Endothelial cell of umbilical vein (primary cell): Measurements from ENCODE around the gene SEPTIN10. TPM values are rescaled to one million over a fixed set of nuclear protein-coding genes. Genes with fewer than 3 reads are reported as not detected.

Source experiments
- BruUV-seq: library from RNA; stranded (reverse); fragments of 400-500 nt; replicated peaks from 2 replicates; lab custom pipeline; 2021; lab: Mats Ljungman, UMichigan
- CTCF ChIA-PET: fragments of 300-600, 350-600 bp; sonication (Branson Sonifier 250); formaldehyde crosslinking; loops from one replicate; lab custom pipeline; 2021; ENCODE audit warnings: antibody characterized with exemption, inconsistent platforms; lab: Charles Lee
- POLR2A ChIA-PET: fragments of 300-600, 350-600 bp; sonication (Branson Sonifier 250); formaldehyde crosslinking; loops from one replicate; lab custom pipeline; 2021; ENCODE audit warnings: antibody characterized with exemption, inconsistent platforms; lab: Charles Lee
- DNase-seq: peaks from one replicate; pipeline ENCODE4 v3.0.0-alpha.2; 2011; ENCODE audit warnings: low read depth, low spot score
- FAIRE-seq: peaks from 2 replicates; lab custom pipeline; 2011; peaks lifted over from hg19 to GRCh38; lab: Jason Lieb, UNC
- H2AFZ ChIP-seq: 2 replicates; pipeline ENCODE4 v1.6.0; 2012; ENCODE audit warnings: low read depth, low read length, control low read depth, inconsistent platforms
- H3K27ac ChIP-seq: 2 replicates; pipeline ENCODE4 v1.5.1; 2011; ENCODE audit warnings: low read depth, mild to moderate bottlenecking, control low read depth, low read length, moderate library complexity; ENCODE audit not compliant: insufficient read depth
- H3K27me3 ChIP-seq, 2 experiments: 2 replicates each; pipeline versions ENCODE4 v1.6.0 to v1.6.1; 2011; ENCODE audit warnings: low read length in 2 of 2, mixed read lengths in 1 of 2; ENCODE audit not compliant: control insufficient read depth in 2 of 2, insufficient read depth in 2 of 2
- H3K36me3 ChIP-seq, 2 experiments: 2 replicates in 1 of 2; 3 replicates in 1 of 2; pipeline ENCODE4 v1.5.1; 2011; ENCODE audit warnings: low read length in 2 of 2, mild to moderate bottlenecking in 1 of 2, moderate library complexity in 1 of 2; ENCODE audit not compliant: control insufficient read depth in 2 of 2, insufficient read depth in 2 of 2; ENCODE audit errors: extremely low read depth in 1 of 2
- H3K4me1 ChIP-seq: 3 replicates; pipeline ENCODE4 v1.5.1; 2011; ENCODE audit warnings: mild to moderate bottlenecking, low read length; ENCODE audit not compliant: control insufficient read depth, insufficient read depth; ENCODE audit errors: extremely low read depth
- H3K4me2 ChIP-seq: 2 replicates; pipeline ENCODE4 v1.6.1; 2011; ENCODE audit warnings: low read length, control low read depth, mixed read lengths; ENCODE audit not compliant: insufficient read depth
- H3K4me3 ChIP-seq, 3 experiments: fragments of 200-600 bp in 1 of 3; sonication (generic), shearing (Covaris generic) in 1 of 3; replicated peaks in 1 of 3; 2 replicates each; pipeline ENCODE4 v1.5.1; 2011 to 2016; ENCODE audit warnings: control low read depth in 3 of 3, low read length in 3 of 3, mild to moderate bottlenecking in 2 of 3, inconsistent platforms in 1 of 3, low read depth in 1 of 3, moderate library complexity in 1 of 3; ENCODE audit not compliant: insufficient read depth in 1 of 3
- H3K79me2 ChIP-seq: 2 replicates; pipeline ENCODE4 v1.6.0; 2012; ENCODE audit warnings: low read length, inconsistent platforms; ENCODE audit not compliant: control insufficient read depth, insufficient read depth
- H3K9ac ChIP-seq: replicated peaks from 2 replicates; pipeline ENCODE3; 2011; ENCODE audit warnings: low read length, control low read depth; ENCODE audit not compliant: insufficient read depth; ENCODE audit errors: extremely low read depth
- H3K9me1 ChIP-seq: replicated peaks from 3 replicates; pipeline ENCODE4 v1.6.0; 2011; ENCODE audit warnings: mild to moderate bottlenecking, low read length; ENCODE audit not compliant: control insufficient read depth, insufficient read depth; ENCODE audit errors: extremely low read depth
- H3K9me3 ChIP-seq: replicated peaks from 2 replicates; pipeline ENCODE4 v1.5.1; 2012; ENCODE audit warnings: low read length, inconsistent platforms; ENCODE audit not compliant: control insufficient read depth, insufficient read depth
- H4K20me1 ChIP-seq: replicated peaks from 2 replicates; pipeline ENCODE3; 2011; ENCODE audit warnings: mild to moderate bottlenecking, low read length; ENCODE audit not compliant: control insufficient read depth, insufficient read depth; ENCODE audit errors: extremely low read depth
- EZH2 ChIP-seq: IDR thresholded peaks from 2 replicates; pipeline ENCODE4 v1.6.1; 2012; ENCODE audit warnings: borderline replicate concordance, low read depth, mild to moderate bottlenecking, moderate library complexity, low read length, inconsistent platforms; ENCODE audit not compliant: severe bottlenecking
- FOS ChIP-seq: IDR thresholded peaks from 2 replicates; pipeline ENCODE4 v1.6.1; 2011; ENCODE audit warnings: mild to moderate bottlenecking, low read length, moderate library complexity, borderline replicate concordance; ENCODE audit not compliant: insufficient read depth
- GATA2 ChIP-seq: IDR thresholded peaks from 2 replicates; pipeline ENCODE4 v1.7.0; 2011; ENCODE audit warnings: low read depth, mild to moderate bottlenecking, moderate library complexity, mixed read lengths, low read length; ENCODE audit not compliant: insufficient read length, insufficient read depth
- JUN ChIP-seq: IDR thresholded peaks from 2 replicates; pipeline ENCODE4 v1.6.1; 2011; ENCODE audit warnings: borderline replicate concordance, low read depth; ENCODE audit not compliant: insufficient read length, insufficient read depth
- MYC ChIP-seq: IDR thresholded peaks from one replicate; pipeline ENCODE4 v1.6.1; 2011; ENCODE audit warnings: mild to moderate bottlenecking, low read depth, low read length
- POLR2A ChIP-seq: IDR thresholded peaks from 2 replicates; pipeline ENCODE4 v1.6.1; 2012; ENCODE audit warnings: low read depth, mild to moderate bottlenecking, control low read depth, low read length
- POLR2AphosphoS5 ChIP-seq: IDR thresholded peaks from 2 replicates; pipeline ENCODE4 v1.6.1; 2012; ENCODE audit warnings: low read depth, mild to moderate bottlenecking, control low read depth, low read length, moderate library complexity; ENCODE audit not compliant: insufficient read depth
- dilution Hi-C: fragments of 300-500 bp; cut with MboI; formaldehyde crosslinking; loops from one replicate; pipeline ENCODE4 v1.15.0; 2019; ENCODE audit warnings: low sequenced_read_pairs; ENCODE audit not compliant: extremely low pct_ligation_motif_present
- intact Hi-C: fragments of 100-400 bp; cut with micrococcal nuclease; formaldehyde crosslinking; loops from one replicate; pipeline ENCODE4 v1.10.0; 2022
- polyA plus RNA-seq, 4 experiments: library from polyadenylated mRNA; depleted of rRNA in 3 of 4; stranded (reverse) in 3 of 4; unstranded in 1 of 4; fragments of >200 nt; gene quantifications; 2 replicates each; pipeline versions ENCODE4 v1.2.1 to v1.2.3, GENCODE V29; 2011 to 2012; ENCODE audit warnings: missing spikeins in 1 of 4
- total RNA-seq: library from RNA; stranded (reverse); gene quantifications from 2 replicates; pipeline ENCODE4 v1.2.3, GENCODE V29; 2021
- TF ChIP-seq, protein P1 (sequence below): IDR thresholded peaks from 2 replicates; pipeline ENCODE4 v1.6.1; 2011; ENCODE audit not compliant: insufficient read depth, insufficient read length
- TF ChIP-seq, protein P2 (sequence below), 2 donors: IDR thresholded peaks; 1 replicate in 1 of 2; 2 replicates in 1 of 2; pipeline ENCODE4 v1.5.1; 2011; ENCODE audit warnings: low read length in 2 of 2, mild to moderate bottlenecking in 2 of 2, moderate library complexity in 2 of 2, control low read depth in 1 of 2, inconsistent platforms in 1 of 2, low read depth in 1 of 2; ENCODE audit not compliant: insufficient read depth in 1 of 2; ENCODE audit errors: extremely low read depth in 1 of 2

The SEPTIN10 gene
- total and polyA plus RNA-seq, 2 donors (not counting 3 experiments of a cell fraction or from before 2014, with no cell fraction given) = 26.1 to 121 TPM

DNA sequence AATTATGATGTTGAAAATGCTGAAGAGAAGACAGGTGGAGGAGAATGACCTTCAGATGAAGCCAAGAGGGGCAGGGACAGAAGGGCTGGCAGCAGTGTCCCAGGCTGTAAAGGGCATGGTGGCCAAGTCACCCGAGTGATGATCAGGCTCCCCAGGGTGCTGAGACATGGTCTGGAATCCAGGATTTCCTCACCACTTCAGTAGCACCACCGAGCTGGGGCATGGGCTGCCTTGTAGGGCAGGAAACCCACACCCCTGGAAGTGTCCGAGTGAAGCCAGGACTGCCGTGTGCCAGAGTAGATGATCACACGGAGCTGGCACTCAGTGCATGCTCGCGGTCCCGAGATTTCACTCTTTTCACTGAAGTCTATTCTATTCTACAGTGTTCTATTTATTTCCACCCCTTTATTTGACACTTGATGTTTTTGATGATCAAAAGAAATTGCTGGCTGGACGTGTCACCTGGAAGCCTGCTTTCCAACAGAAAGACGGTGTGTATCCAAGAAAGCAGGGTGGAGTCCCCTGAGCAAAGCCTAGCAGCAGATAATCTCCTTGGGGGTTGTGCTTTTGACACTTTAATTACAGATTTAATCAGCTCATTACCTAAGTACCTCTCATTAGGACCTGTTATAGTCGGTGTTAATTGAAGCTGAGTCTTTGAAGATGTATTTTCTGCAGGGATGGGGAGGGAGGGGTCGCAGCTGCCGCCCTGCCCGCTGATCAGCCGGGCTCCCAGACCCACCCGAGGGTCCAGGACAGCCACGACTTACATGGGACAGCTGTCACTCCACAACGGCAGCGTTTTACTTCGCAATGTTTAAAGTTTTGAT lies 92.3 kb downstream of the SEPTIN10 start:
- Histone ChIP-seq H3K79me2 (no peaks in the 10 kb centered on the region), H3K9me3 (no peaks in the 10 kb centered on the region), H4K20me1 (no peaks in the 10 kb centered on the region), H3K4me1 (no peaks in the 10 kb centered on the region), H3K36me3 (no peaks in the 10 kb centered on the region), H3K4me2 (no peak overlapping the region), H2AFZ (no peak overlapping the region), H3K27me3 (no peaks in the 10 kb centered on the region), H3K9me1 (no peaks in the 10 kb centered on the region), H3K4me3 (no peak overlapping the region), H3K27ac (no peak overlapping the region), H3K9ac (no peak overlapping the region)
- CTCF ChIA-PET = interaction anchor here (1.0 to 1.5 kb wide), 3 partner anchors 9 to 191 kb away, joined by 3 to 4 read pairs (median 3); no protein-coding TSS in a partner anchor
- POLR2A ChIA-PET = no interaction called here
- DNase-seq (no peak), FAIRE-seq (no peak)
- BruUV-seq = no TSS peak
- dilution Hi-C loops (no loop called here), intact Hi-C loops (no loop called here)
- no peak for TF ChIP-seq JUN
- no peak for TF ChIP-seq POLR2A
- no peak for TF ChIP-seq FOS
- no peak for TF ChIP-seq GATA2
- TF ChIP-seq POLR2AphosphoS5 = no peak
- TF ChIP-seq EZH2 = no peak
- TF ChIP-seq, protein P1, sequence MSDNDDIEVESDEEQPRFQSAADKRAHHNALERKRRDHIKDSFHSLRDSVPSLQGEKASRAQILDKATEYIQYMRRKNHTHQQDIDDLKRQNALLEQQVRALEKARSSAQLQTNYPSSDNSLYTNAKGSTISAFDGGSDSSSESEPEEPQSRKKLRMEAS = no peak
- TF ChIP-seq, protein P2, sequence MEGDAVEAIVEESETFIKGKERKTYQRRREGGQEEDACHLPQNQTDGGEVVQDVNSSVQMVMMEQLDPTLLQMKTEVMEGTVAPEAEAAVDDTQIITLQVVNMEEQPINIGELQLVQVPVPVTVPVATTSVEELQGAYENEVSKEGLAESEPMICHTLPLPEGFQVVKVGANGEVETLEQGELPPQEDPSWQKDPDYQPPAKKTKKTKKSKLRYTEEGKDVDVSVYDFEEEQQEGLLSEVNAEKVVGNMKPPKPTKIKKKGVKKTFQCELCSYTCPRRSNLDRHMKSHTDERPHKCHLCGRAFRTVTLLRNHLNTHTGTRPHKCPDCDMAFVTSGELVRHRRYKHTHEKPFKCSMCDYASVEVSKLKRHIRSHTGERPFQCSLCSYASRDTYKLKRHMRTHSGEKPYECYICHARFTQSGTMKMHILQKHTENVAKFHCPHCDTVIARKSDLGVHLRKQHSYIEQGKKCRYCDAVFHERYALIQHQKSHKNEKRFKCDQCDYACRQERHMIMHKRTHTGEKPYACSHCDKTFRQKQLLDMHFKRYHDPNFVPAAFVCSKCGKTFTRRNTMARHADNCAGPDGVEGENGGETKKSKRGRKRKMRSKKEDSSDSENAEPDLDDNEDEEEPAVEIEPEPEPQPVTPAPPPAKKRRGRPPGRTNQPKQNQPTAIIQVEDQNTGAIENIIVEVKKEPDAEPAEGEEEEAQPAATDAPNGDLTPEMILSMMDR (IDR thresholded peaks at IDR 0.05; ENCODE audit: extremely low read depth in 1 of 2, insufficient read depth in 1 of 2, low read depth in 1 of 2, low read length in 2 of 2) = no peak
- TF ChIP-seq MYC = no peak
